ENCODE data around the gene SWI5.

SWI5 gene

DNA sequence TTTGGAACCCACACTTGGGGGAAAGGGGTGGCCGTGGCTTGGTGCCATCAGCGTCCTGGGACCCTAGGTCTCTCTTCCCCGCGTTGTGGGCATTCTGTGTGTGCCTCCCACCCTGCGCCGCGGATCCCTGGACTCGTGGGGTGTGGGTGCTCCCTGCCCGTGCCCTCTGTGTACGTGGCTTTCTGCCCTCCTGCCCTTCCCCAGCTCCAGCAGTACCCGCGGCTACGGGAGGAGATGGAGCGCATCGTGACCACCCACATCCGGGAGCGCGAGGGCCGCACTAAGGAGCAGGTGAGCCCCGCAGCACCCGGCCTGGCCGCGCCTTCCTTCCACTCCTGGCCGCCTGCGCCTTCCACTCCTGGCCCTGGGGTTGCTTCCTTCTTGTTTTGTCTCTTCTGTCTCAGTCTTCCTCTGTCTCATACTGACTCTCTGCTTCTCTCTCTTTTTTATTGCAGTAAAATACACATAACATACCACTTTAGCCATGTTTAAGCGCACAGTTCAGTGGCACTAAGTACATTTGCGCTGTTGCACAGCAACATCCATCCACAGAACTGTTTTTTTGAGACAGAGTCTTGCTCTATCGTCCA, 42.2 kb upstream of the SWI5 start:
- H3K4me1 Mint-ChIP-seq: peaks cover 6% of the 10 kb centered on the region

DNA sequence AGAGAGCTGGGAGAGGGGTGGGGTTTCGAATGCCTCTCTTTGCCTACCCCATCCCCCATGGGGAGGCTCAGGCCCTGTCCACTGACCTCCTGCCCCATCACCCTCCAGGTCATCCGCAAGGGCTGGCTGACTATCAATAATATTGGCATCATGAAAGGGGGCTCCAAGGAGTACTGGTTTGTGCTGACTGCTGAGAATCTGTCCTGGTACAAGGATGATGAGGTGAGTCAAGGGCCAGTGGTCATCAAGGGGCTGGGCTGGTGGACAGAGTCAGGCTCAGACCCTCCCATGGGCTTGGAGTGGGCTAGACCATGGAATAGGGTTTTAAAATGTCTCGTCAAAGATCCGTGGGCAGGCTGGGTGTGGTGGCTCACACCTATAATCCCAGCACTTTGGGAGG, 34.0 kb upstream of the SWI5 start:
- no peak for DNase-seq
- Mint-ChIP-seq H3K4me1 (peaks cover 49% of the 10 kb centered on the region), H3K27ac (peak overlapping the region; percentile 31), H3K27me3 (ENCODE audit: low read depth, poor library complexity) (peaks cover 4% of the 10 kb centered on the region), H3K4me3 (peak overlapping the region; percentile 18), H3K36me3 (ENCODE audit: low read depth) (peaks cover 26% of the 10 kb centered on the region), H3K9me3 (no peaks in the 10 kb centered on the region)
- TF ChIP-seq, protein P1, sequence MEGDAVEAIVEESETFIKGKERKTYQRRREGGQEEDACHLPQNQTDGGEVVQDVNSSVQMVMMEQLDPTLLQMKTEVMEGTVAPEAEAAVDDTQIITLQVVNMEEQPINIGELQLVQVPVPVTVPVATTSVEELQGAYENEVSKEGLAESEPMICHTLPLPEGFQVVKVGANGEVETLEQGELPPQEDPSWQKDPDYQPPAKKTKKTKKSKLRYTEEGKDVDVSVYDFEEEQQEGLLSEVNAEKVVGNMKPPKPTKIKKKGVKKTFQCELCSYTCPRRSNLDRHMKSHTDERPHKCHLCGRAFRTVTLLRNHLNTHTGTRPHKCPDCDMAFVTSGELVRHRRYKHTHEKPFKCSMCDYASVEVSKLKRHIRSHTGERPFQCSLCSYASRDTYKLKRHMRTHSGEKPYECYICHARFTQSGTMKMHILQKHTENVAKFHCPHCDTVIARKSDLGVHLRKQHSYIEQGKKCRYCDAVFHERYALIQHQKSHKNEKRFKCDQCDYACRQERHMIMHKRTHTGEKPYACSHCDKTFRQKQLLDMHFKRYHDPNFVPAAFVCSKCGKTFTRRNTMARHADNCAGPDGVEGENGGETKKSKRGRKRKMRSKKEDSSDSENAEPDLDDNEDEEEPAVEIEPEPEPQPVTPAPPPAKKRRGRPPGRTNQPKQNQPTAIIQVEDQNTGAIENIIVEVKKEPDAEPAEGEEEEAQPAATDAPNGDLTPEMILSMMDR (IDR thresholded peaks at IDR 0.05): no peak

More for the DNA sequence above, 42.2 kb upstream of the SWI5 start:
- Mint-ChIP-seq H3K9me3 (no peaks in the 10 kb centered on the region), H3K4me3 (no peak overlapping the region), H3K27ac (peak overlapping the region; percentile 14), H3K27me3 (ENCODE audit: low read depth, poor library complexity) (peaks cover 9% of the 10 kb centered on the region), H3K36me3 (ENCODE audit: low read depth) (peaks cover 30% of the 10 kb centered on the region)
- DNase-seq: no peak
- TF ChIP-seq, protein P1 (IDR thresholded peaks at IDR 0.05): no peak

DNA sequence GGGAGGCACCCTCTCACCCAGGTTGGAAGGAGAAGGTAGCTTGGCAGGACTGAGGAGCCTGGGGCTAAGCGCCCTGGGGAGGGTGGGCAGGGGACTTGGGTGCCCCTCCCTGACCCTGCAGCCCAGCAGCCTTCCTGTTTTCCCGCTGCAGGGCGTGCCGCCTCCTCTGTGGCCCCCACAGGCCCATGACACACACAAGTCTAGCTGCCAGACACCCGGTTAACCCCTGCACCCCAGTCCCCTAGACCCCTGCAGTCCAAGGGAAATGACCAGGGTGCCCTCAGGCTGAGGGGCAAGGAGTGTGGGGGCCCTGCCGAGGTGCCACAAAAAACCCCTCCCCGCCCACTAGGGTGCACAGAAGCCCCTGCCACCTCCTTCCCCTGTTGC, 33.3 kb upstream of the SWI5 start:
- Mint-ChIP-seq H3K4me3 (no peak overlapping the region), H3K27me3 (ENCODE audit: low read depth, poor library complexity) (peaks cover 4% of the 10 kb centered on the region), H3K27ac (no peak overlapping the region), H3K36me3 (ENCODE audit: low read depth) (peaks cover 24% of the 10 kb centered on the region), H3K9me3 (no peaks in the 10 kb centered on the region), H3K4me1 (peaks cover 54% of the 10 kb centered on the region)
- TF ChIP-seq, protein P1 (IDR thresholded peaks at IDR 0.05): no peak
- DNase-seq: no peak

DNA sequence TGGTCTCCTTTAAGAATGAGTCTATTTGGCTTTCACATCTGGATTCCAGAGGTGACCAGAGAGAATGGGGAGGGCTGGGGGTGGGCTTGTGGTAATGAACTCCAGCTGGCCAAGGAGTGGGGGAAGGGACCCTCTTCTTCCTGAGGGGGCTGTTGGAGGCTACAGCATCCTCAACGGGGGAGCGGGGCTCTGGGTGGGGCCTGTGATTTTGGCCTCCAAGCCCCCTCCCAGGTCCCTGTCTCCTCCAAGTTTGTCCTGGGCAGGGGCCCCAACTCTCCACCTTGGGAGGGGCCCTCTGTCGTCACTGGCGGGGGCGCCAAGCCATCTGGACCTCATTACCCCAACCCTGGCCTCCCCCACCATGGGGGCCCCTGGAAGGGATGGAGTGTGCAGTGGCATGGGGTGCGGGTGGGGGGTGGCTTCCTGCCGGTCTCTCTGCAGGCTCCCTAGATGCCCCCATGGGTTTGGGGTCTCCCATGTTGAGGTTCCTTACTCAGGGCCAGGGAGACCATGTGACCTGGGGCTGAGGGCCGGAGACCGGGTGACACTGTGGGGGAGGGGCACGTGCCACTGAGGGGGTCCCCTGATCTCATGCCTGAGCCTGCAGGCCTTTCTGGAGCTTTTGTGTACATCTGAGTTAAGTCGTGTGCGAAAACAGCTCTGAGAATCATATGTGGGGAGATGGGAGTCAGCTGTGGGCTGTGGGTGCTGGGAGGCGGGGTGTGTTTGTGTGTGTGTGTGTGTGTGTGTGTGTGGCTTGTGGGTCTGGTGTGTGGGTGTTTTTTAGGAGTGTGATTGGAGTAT, 32.7 kb upstream of the SWI5 start:
- Mint-ChIP-seq H3K36me3 (ENCODE audit: low read depth) (peaks cover 26% of the 10 kb centered on the region), H3K4me1 (peaks cover 54% of the 10 kb centered on the region), H3K9me3 (no peaks in the 10 kb centered on the region), H3K27ac (peak overlapping the region; percentile 88), H3K4me3 (peak overlapping the region; percentile 69), H3K27me3 (ENCODE audit: low read depth, poor library complexity) (peaks cover 4% of the 10 kb centered on the region)
- TF ChIP-seq, protein P1 (IDR thresholded peaks at IDR 0.05): no peak
- DNase-seq: no peak

DNA sequence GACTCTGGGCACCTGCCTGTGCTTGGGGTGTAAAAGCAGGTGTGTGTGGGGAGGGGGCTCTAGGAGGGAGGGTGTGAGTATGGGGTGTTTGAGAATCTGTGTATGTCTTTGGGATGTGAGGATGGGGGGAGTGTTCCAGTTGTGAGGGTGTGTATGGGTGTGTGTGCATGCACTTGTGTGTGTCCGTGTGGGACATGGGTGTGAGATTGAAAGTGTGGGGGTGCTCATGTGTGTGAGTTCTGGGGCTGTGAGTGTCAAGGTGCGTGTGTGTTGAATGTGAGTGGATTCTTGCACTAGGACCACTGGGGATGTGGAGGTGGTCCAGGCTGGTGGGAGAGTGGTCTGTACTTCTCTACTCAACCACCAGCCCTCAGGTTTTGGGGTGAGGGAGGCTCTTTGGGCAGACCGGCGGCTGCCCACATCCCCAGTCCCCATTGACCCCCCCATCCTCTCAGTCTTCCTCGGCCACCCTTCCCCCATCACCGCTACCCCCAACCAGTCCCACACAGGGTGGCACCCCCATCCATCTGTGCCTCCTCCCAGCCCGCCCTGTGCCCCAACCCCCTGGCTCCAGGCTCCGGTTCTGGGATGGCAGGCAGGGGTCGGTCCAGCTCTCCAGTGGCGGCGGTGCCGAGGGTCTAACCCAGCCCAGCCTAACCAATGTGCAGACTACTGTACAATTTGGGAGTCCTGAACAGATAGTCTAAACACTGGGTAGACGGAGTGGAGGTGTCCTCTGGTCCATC, 31.8 kb upstream of the SWI5 start:
- no peak for DNase-seq
- peaks cover 54% of the 10 kb centered on the region for H3K4me1 Mint-ChIP-seq
- peak overlapping the region; percentile 88 for H3K27ac Mint-ChIP-seq
- H3K27me3 Mint-ChIP-seq (ENCODE audit: low read depth, poor library complexity): peaks cover 3% of the 10 kb centered on the region
- TF ChIP-seq, protein P1 (IDR thresholded peaks at IDR 0.05): no peak
- H3K4me3 Mint-ChIP-seq: peak overlapping the region; percentile 69
- H3K36me3 Mint-ChIP-seq (ENCODE audit: low read depth): peaks cover 23% of the 10 kb centered on the region
- H3K9me3 Mint-ChIP-seq: no peaks in the 10 kb centered on the region

Data from nephron progenitor cell (in vitro differentiated cells).